ENCODE results near the gene CD40.

CD40 gene

DNA sequence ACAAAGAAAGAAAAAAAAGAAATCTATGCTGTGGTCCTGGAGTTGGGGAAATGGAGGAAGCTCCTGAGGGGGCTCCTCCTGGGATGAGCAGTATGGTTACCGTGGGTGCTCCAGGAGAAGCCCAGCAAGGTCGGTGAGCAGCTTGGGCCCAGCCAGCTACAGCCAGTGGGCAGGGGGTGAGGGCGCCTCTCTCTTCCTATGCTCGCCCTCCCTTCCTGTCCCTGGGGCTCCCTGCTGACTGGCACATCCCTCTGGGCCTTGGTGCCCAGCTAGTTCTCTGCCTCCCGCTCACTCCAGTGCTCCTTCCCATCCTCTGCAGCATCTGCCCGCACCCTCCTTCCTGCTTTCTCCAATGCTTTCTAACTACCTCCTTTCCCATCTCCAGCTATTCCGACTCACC lies 16.6 kb downstream of the CD40 start:
- H3K4me3 ChIP-seq (ENCODE audit: low read length) = no peak overlapping the region
- DNase-seq (ENCODE audit: low read depth) = no peak

GRCh38 chr20:46135856-46136633 lies 17.9 kb downstream of the CD40 start:
- TF ChIP-seq CTCF (IDR thresholded peaks at IDR 0.05; ENCODE audit: insufficient read depth, low read depth, low read length, missing control alignments) = no peak
- DNase-seq (ENCODE audit: low read depth) = no peak
- H3K4me3 ChIP-seq (ENCODE audit: low read length) = no peak overlapping the region

More for the DNA sequence above, 16.6 kb downstream of the CD40 start:
- no peak for TF ChIP-seq CTCF (IDR thresholded peaks at IDR 0.05; ENCODE audit: insufficient read depth, low read depth, low read length, missing control alignments)

- no peak for DNase-seq (ENCODE audit: low read depth)
- TF ChIP-seq CTCF (IDR thresholded peaks at IDR 0.05; ENCODE audit: insufficient read depth, low read depth, low read length, missing control alignments) = no peak
- H3K4me3 ChIP-seq (ENCODE audit: low read length) = no peak overlapping the region
Measured at GRCh38 chr20:46137816-46138215, 19.7 kb downstream of the CD40 start.

- TF ChIP-seq CTCF (IDR thresholded peaks at IDR 0.05; ENCODE audit: insufficient read depth, low read depth, low read length, missing control alignments) = peak; percentile 27
- DNase-seq (ENCODE audit: low read depth) = no peak
- no peak overlapping the region for H3K4me3 ChIP-seq (ENCODE audit: low read length)
Measured at GRCh38 chr20:46139266-46139889, 21.3 kb downstream of the CD40 start.

GRCh38 chr20:46139908-46140482 lies 21.9 kb downstream of the CD40 start:
- DNase-seq (ENCODE audit: low read depth) = peak; percentile 80
- TF ChIP-seq CTCF (IDR thresholded peaks at IDR 0.05; ENCODE audit: insufficient read depth, low read depth, low read length, missing control alignments) = no peak
- no peak overlapping the region for H3K4me3 ChIP-seq (ENCODE audit: low read length)

GRCh38 chr20:46142124-46142523 lies 24.0 kb downstream of the CD40 start:
- DNase-seq (ENCODE audit: low read depth) = no peak
- TF ChIP-seq CTCF (IDR thresholded peaks at IDR 0.05; ENCODE audit: insufficient read depth, low read depth, low read length, missing control alignments) = no peak
- H3K4me3 ChIP-seq (ENCODE audit: low read length) = no peak overlapping the region

Measured in epithelial cell of esophagus (primary cell).